HuH-7.5 (cell line): ENCODE results near the gene TMEM205.

ENCODE experiments used
- DNase-seq: peaks from one replicate; pipeline ENCODE4 v3.0.0; 2011; ENCODE audit warnings: low spot score

TMEM205 gene

GRCh38 chr19:11299946-11300810 lies 45.9 kb downstream of the TMEM205 start:
- no peak for DNase-seq

- DNase-seq = no peak
These were observed 49.8 kb downstream of the TMEM205 start for GRCh38 chr19:11296264-11296663.

GRCh38 chr19:11295665-11296245 lies 50.3 kb downstream of the TMEM205 start, which contains the start of gene TSPAN16:
TSPAN16 (plus strand) TSS chr19:11296160; CDS start chr19:11296298, 138 bp downstream.
- DNase-seq = no peak

- no peak for DNase-seq
These were observed 50.9 kb downstream of the TMEM205 start for GRCh38 chr19:11295180-11295579.

GRCh38 chr19:11293433-11294389 lies 52.4 kb downstream of the TMEM205 start:
- peak; percentile 91 for DNase-seq
